Mammary epithelial cell (primary cell): ENCODE measurements around the gene OCA2.

ENCODE experiments used
- CTCF ChIP-seq, 2 donors: IDR thresholded peaks in 1 of 2; conservative IDR thresholded peaks in 1 of 2; 2 replicates each; pipeline ENCODE4 v1.5.1; 2011 to 2012; ENCODE audit warnings: inconsistent platforms in 2 of 2, low read length in 2 of 2, mild to moderate bottlenecking in 2 of 2, control low read depth in 1 of 2, low read depth in 1 of 2; ENCODE audit not compliant: insufficient read depth in 1 of 2; ENCODE audit errors: extremely low read depth in 1 of 2
- EZH2 ChIP-seq: IDR thresholded peaks from 2 replicates; pipeline ENCODE4 v1.6.1; 2012; ENCODE audit warnings: low read length, inconsistent platforms, borderline replicate concordance

GRCh38 chr15:28049581-28049980 is 49.5 kb downstream of the OCA2 start:
- TF ChIP-seq CTCF (conservative IDR thresholded peaks at IDR 0.05 in 1 of 2, IDR thresholded peaks at IDR 0.05 in 1 of 2; ENCODE audit: extremely low read depth in 1 of 2, insufficient read depth in 1 of 2, low read depth in 1 of 2, low read length in 2 of 2) (no peak), EZH2 (no peak)
